Left ventricle myocardium inferior (tissue), 1 donor: ENCODE data around the gene CLASRP. TPM values are rescaled to one million over a fixed set of nuclear protein-coding genes. Genes with fewer than 3 reads are reported as not detected.

Experiments
- DNase-seq: peaks from one replicate; pipeline ENCODE4 v3.0.0-alpha.2; 2020
- H3K27ac ChIP-seq: fragments of 200-600 bp; replicated peaks from 2 replicates; pipeline ENCODE4 v1.8.0; 2021
- H3K27me3 ChIP-seq: fragments of 200-600 bp; 2 replicates; pipeline ENCODE4 v1.8.0; 2021; ENCODE audit warnings: low read depth
- H3K36me3 ChIP-seq: fragments of 200-600 bp; 2 replicates; pipeline ENCODE4 v1.8.0; 2021
- H3K4me1 ChIP-seq: fragments of 200-600 bp; 2 replicates; pipeline ENCODE4 v1.8.0; 2021
- H3K4me3 ChIP-seq: fragments of 200-600 bp; 2 replicates; pipeline ENCODE4 v1.8.0; 2021; ENCODE audit warnings: mild to moderate bottlenecking, moderate library complexity
- H3K9me3 ChIP-seq: fragments of 200-600 bp; replicated peaks from 2 replicates; pipeline ENCODE4 v1.8.0; 2021
- CTCF ChIP-seq: fragments of 200-600 bp; IDR thresholded peaks from 2 replicates; pipeline ENCODE4 v1.8.0; 2021; ENCODE audit warnings: antibody characterized with exemption, mild to moderate bottlenecking, borderline replicate concordance
- intact Hi-C: fragments of 100-400 bp; cut with micrococcal nuclease; formaldehyde crosslinking; loops from one replicate; pipeline ENCODE4 v1.11.0; 2022
- total RNA-seq: library from RNA; stranded (reverse); fragmentation: NEBNext Ultra II Directional; extraction: Animal tissue kit (Norgen Biotek cat#: 25700); gene quantifications from one replicate; pipeline ENCODE4 v1.2.1, GENCODE V29; 2021
- donor health status: DM: no; HTN: yes; CAD: no; lungs with severe emphysema.

CLASRP gene
- total RNA-seq, 1 donor from 2014 or later: 31.3 TPM

GRCh38 chr19:45119582-45119981 lies 80.7 kb downstream of the CLASRP start:
- no peak overlapping the region for H3K27ac ChIP-seq
- no peak for TF ChIP-seq CTCF
- intact Hi-C loops: no loop called here
- H3K27me3 ChIP-seq: no peaks in the 10 kb centered on the region
- peaks cover 20% of the 10 kb centered on the region for H3K4me1 ChIP-seq
- H3K4me3 ChIP-seq: no peak overlapping the region
- DNase-seq: no peak
- H3K36me3 ChIP-seq: no peaks in the 10 kb centered on the region
- H3K9me3 ChIP-seq: no peaks in the 10 kb centered on the region

Other genes with a start within 250 kb of the CLASRP start
- gene BCAM, start 229.9 kb upstream of the CLASRP start, total RNA-seq: 91.9 TPM
- 40.7 TPM for gene NECTIN2, start 192.7 kb upstream of the CLASRP start, total RNA-seq
- 47.3 TPM for gene TOMM40, start 147.8 kb upstream of the CLASRP start, total RNA-seq
- gene APOE, start 133.2 kb upstream of the CLASRP start, total RNA-seq: 24.1 TPM
- 0.85 TPM for gene APOC1, start 124.4 kb upstream of the CLASRP start, total RNA-seq
- gene APOC4, start 96.8 kb upstream of the CLASRP start, total RNA-seq: not detected
- not detected for gene APOC2, start 93.0 kb upstream of the CLASRP start, total RNA-seq
- 89.3 TPM for gene CLPTM1, start 83.7 kb upstream of the CLASRP start, total RNA-seq
- gene RELB, start 37.6 kb upstream of the CLASRP start, total RNA-seq: 4.0 TPM
- not detected for gene ZNF296, start 37.4 kb downstream of the CLASRP start, total RNA-seq
- 15.9 TPM for gene GEMIN7, start 40.2 kb downstream of the CLASRP start, total RNA-seq
- 15.9 TPM for gene PPP1R37, start 54.1 kb downstream of the CLASRP start, total RNA-seq
- gene NKPD1, start 121.9 kb downstream of the CLASRP start, total RNA-seq: 0.05 TPM
- 15.8 TPM for gene TRAPPC6A, start 139.2 kb downstream of the CLASRP start, total RNA-seq
- gene BLOC1S3, start 139.7 kb downstream of the CLASRP start, total RNA-seq: 3.5 TPM
- gene EXOC3L2, start 206.4 kb downstream of the CLASRP start, total RNA-seq: 1.8 TPM
- gene MARK4, start 212.2 kb downstream of the CLASRP start, total RNA-seq: 26.5 TPM